ENCODE results near the gene RGS1.

The RGS1 gene

GRCh38 chr1:192577145-192578140, 1.9 kb downstream of the RGS1 start:
- peak overlapping the region; percentile 55 for H3K4me3 ChIP-seq (ENCODE audit: low read length)

GRCh38 chr1:192578144-192578909, 2.8 kb downstream of the RGS1 start:
- no peaks in the 10 kb centered on the region for H3K27me3 ChIP-seq (ENCODE audit: control insufficient read depth, insufficient read depth, low read length)
- H3K4me1 ChIP-seq (ENCODE audit: control insufficient read depth, insufficient read depth, low read length) = peaks cover 8% of the 10 kb centered on the region
- peaks cover 2% of the 10 kb centered on the region for H3K36me3 ChIP-seq (ENCODE audit: control insufficient read depth, insufficient read depth, low read length)
- no peak overlapping the region for H3K9ac ChIP-seq (ENCODE audit: low read length)
- H3K27ac ChIP-seq (ENCODE audit: low read depth, low read length) = peak overlapping the region; percentile 89
- peak overlapping the region; percentile 55 for H3K4me3 ChIP-seq (ENCODE audit: low read length)

More at GRCh38 chr1:192577145-192578140, 1.9 kb downstream of the RGS1 start:
- H3K36me3 ChIP-seq (ENCODE audit: control insufficient read depth, insufficient read depth, low read length) = peaks cover 2% of the 10 kb centered on the region
- no peak overlapping the region for H3K9ac ChIP-seq (ENCODE audit: low read length)
- H3K27me3 ChIP-seq (ENCODE audit: control insufficient read depth, insufficient read depth, low read length) = no peaks in the 10 kb centered on the region
- H3K4me1 ChIP-seq (ENCODE audit: control insufficient read depth, insufficient read depth, low read length) = peaks cover 8% of the 10 kb centered on the region
- H3K27ac ChIP-seq (ENCODE audit: low read depth, low read length) = peak overlapping the region; percentile 89

GRCh38 chr1:192579010-192579738, 3.6 kb downstream of the RGS1 start:
- H3K4me1 ChIP-seq (ENCODE audit: control insufficient read depth, insufficient read depth, low read length) = peaks cover 8% of the 10 kb centered on the region
- H3K27me3 ChIP-seq (ENCODE audit: control insufficient read depth, insufficient read depth, low read length) = no peaks in the 10 kb centered on the region
- H3K27ac ChIP-seq (ENCODE audit: low read depth, low read length) = peak overlapping the region; percentile 89
- peak overlapping the region; percentile 55 for H3K4me3 ChIP-seq (ENCODE audit: low read length)
- H3K9ac ChIP-seq (ENCODE audit: low read length) = no peak overlapping the region
- peaks cover 2% of the 10 kb centered on the region for H3K36me3 ChIP-seq (ENCODE audit: control insufficient read depth, insufficient read depth, low read length)

GRCh38 chr1:192580351-192580962, 4.9 kb downstream of the RGS1 start:
- Histone ChIP-seq H3K27ac (ENCODE audit: low read depth, low read length) (peak overlapping the region; percentile 89), H3K36me3 (ENCODE audit: control insufficient read depth, insufficient read depth, low read length) (peaks cover 2% of the 10 kb centered on the region), H3K27me3 (ENCODE audit: control insufficient read depth, insufficient read depth, low read length) (no peaks in the 10 kb centered on the region), H3K4me1 (ENCODE audit: control insufficient read depth, insufficient read depth, low read length) (peaks cover 7% of the 10 kb centered on the region), H3K4me3 (ENCODE audit: low read length) (peak overlapping the region; percentile 38), H3K9ac (ENCODE audit: low read length) (no peak overlapping the region)

- Histone ChIP-seq H3K4me3 (ENCODE audit: low read length) (no peak overlapping the region), H3K4me1 (ENCODE audit: control insufficient read depth, insufficient read depth, low read length) (peaks cover 7% of the 10 kb centered on the region), H3K27ac (ENCODE audit: low read depth, low read length) (peak overlapping the region; percentile 89), H3K36me3 (ENCODE audit: control insufficient read depth, insufficient read depth, low read length) (peaks cover 2% of the 10 kb centered on the region), H3K27me3 (ENCODE audit: control insufficient read depth, insufficient read depth, low read length) (no peaks in the 10 kb centered on the region), H3K9ac (ENCODE audit: low read length) (no peak overlapping the region)
Observed at GRCh38 chr1:192581131-192581927, 5.8 kb downstream of the RGS1 start.

GRCh38 chr1:192584866-192585265, 9.3 kb downstream of the RGS1 start:
- peaks cover 10% of the 10 kb centered on the region for H3K4me1 ChIP-seq (ENCODE audit: control insufficient read depth, insufficient read depth, low read length)
- no peak overlapping the region for H3K4me3 ChIP-seq (ENCODE audit: low read length)
- H3K9ac ChIP-seq (ENCODE audit: low read length) = no peak overlapping the region
- no peaks in the 10 kb centered on the region for H3K36me3 ChIP-seq (ENCODE audit: control insufficient read depth, insufficient read depth, low read length)
- no peaks in the 10 kb centered on the region for H3K27me3 ChIP-seq (ENCODE audit: control insufficient read depth, insufficient read depth, low read length)
- peak overlapping the region; percentile 6 for H3K27ac ChIP-seq (ENCODE audit: low read depth, low read length)

- no peak overlapping the region for H3K4me3 ChIP-seq (ENCODE audit: low read length)
- H3K4me1 ChIP-seq (ENCODE audit: control insufficient read depth, insufficient read depth, low read length) = peaks cover 11% of the 10 kb centered on the region
- H3K36me3 ChIP-seq (ENCODE audit: control insufficient read depth, insufficient read depth, low read length) = no peaks in the 10 kb centered on the region
- H3K27ac ChIP-seq (ENCODE audit: low read depth, low read length) = peak overlapping the region; percentile 40
- H3K27me3 ChIP-seq (ENCODE audit: control insufficient read depth, insufficient read depth, low read length) = no peaks in the 10 kb centered on the region
- H3K9ac ChIP-seq (ENCODE audit: low read length) = no peak overlapping the region
Observed at GRCh38 chr1:192587386-192588266, 12.1 kb downstream of the RGS1 start.

- H3K36me3 ChIP-seq (ENCODE audit: control insufficient read depth, insufficient read depth, low read length) = no peaks in the 10 kb centered on the region
- peaks cover 18% of the 10 kb centered on the region for H3K4me1 ChIP-seq (ENCODE audit: control insufficient read depth, insufficient read depth, low read length)
- H3K4me3 ChIP-seq (ENCODE audit: low read length) = no peak overlapping the region
- H3K27me3 ChIP-seq (ENCODE audit: control insufficient read depth, insufficient read depth, low read length) = no peaks in the 10 kb centered on the region
- no peak overlapping the region for H3K9ac ChIP-seq (ENCODE audit: low read length)
- peak overlapping the region; percentile 40 for H3K27ac ChIP-seq (ENCODE audit: low read depth, low read length)
Observed at GRCh38 chr1:192588546-192588945, 13.0 kb downstream of the RGS1 start.

GRCh38 chr1:192589813-192590212, 14.2 kb downstream of the RGS1 start:
- H3K27me3 ChIP-seq (ENCODE audit: control insufficient read depth, insufficient read depth, low read length) = no peaks in the 10 kb centered on the region
- peaks cover 18% of the 10 kb centered on the region for H3K4me1 ChIP-seq (ENCODE audit: control insufficient read depth, insufficient read depth, low read length)
- H3K36me3 ChIP-seq (ENCODE audit: control insufficient read depth, insufficient read depth, low read length) = no peaks in the 10 kb centered on the region
- H3K9ac ChIP-seq (ENCODE audit: low read length) = no peak overlapping the region
- H3K4me3 ChIP-seq (ENCODE audit: low read length) = no peak overlapping the region
- H3K27ac ChIP-seq (ENCODE audit: low read depth, low read length) = no peak overlapping the region

GRCh38 chr1:192592517-192592916, 16.9 kb downstream of the RGS1 start:
- no peak overlapping the region for H3K9ac ChIP-seq (ENCODE audit: low read length)
- peaks cover 13% of the 10 kb centered on the region for H3K4me1 ChIP-seq (ENCODE audit: control insufficient read depth, insufficient read depth, low read length)
- peak overlapping the region; percentile 86 for H3K27ac ChIP-seq (ENCODE audit: low read depth, low read length)
- no peak overlapping the region for H3K4me3 ChIP-seq (ENCODE audit: low read length)
- H3K36me3 ChIP-seq (ENCODE audit: control insufficient read depth, insufficient read depth, low read length) = no peaks in the 10 kb centered on the region
- no peaks in the 10 kb centered on the region for H3K27me3 ChIP-seq (ENCODE audit: control insufficient read depth, insufficient read depth, low read length)
